GM21528 (cell line): Measurements from ENCODE around the gene UBE2J1.
"Not testable (repeated sequence)": the region's sequence is repeated elsewhere in the genome, so short reads cannot be mapped to it uniquely, and the experiment has no call there.

Experiments used
- ATAC-seq: cut with Tn5 transposase; IDR thresholded peaks from one replicate; pipeline ENCODE4 v1.9.1; 2021; ENCODE audit warnings: mild to moderate bottlenecking, moderate library complexity; ENCODE audit not compliant: unreplicated experiment, low FRiP score

Gene UBE2J1

GRCh38 chr6:89321131-89321970 lies 31.2 kb downstream of the UBE2J1 start:
- no peak for ATAC-seq

- no peak for ATAC-seq
These were observed 32.4 kb downstream of the UBE2J1 start for GRCh38 chr6:89320012-89320559.

- no peak for ATAC-seq
These were observed 35.5 kb downstream of the UBE2J1 start for GRCh38 chr6:89317067-89317466.

GRCh38 chr6:89315249-89315885 lies 37.2 kb downstream of the UBE2J1 start, which contains the start of gene GABRR2:
Gene GABRR2 (minus strand): TSS chr6:89315299. CDS start chr6:89315165, 134 bp downstream.
- ATAC-seq = no peak

GRCh38 chr6:89314692-89315091 lies 37.8 kb downstream of the UBE2J1 start:
- ATAC-seq = no peak

GRCh38 chr6:89313006-89313405 lies 39.5 kb downstream of the UBE2J1 start:
- no peak for ATAC-seq

- ATAC-seq = no peak
These were observed 40.5 kb downstream of the UBE2J1 start for GRCh38 chr6:89311853-89312531.

- ATAC-seq = no peak
These were observed 41.0 kb downstream of the UBE2J1 start for GRCh38 chr6:89311530-89311852.

- no peak for ATAC-seq
These were observed 41.6 kb downstream of the UBE2J1 start for GRCh38 chr6:89310929-89311328.

- no peak for ATAC-seq
These were observed 43.8 kb downstream of the UBE2J1 start for GRCh38 chr6:89308525-89309395.

- not testable (repeated sequence) for ATAC-seq
These were observed 48.0 kb downstream of the UBE2J1 start for GRCh38 chr6:89304517-89304916.

GRCh38 chr6:89302936-89303335 lies 49.6 kb downstream of the UBE2J1 start:
- ATAC-seq = no peak

GRCh38 chr6:89302195-89302770 lies 50.2 kb downstream of the UBE2J1 start:
- ATAC-seq = no peak

GRCh38 chr6:89301586-89302194 lies 50.8 kb downstream of the UBE2J1 start:
- ATAC-seq = no peak

- ATAC-seq = no peak
These were observed 53.1 kb downstream of the UBE2J1 start for GRCh38 chr6:89299466-89299850.

GRCh38 chr6:89298680-89299465 lies 53.6 kb downstream of the UBE2J1 start:
- ATAC-seq = no peak

GRCh38 chr6:89297695-89298351 lies 54.7 kb downstream of the UBE2J1 start:
- peak; percentile 85 for ATAC-seq

- no peak for ATAC-seq
These were observed 56.5 kb downstream of the UBE2J1 start for GRCh38 chr6:89295981-89296380.
